Measurements from ENCODE around the gene NTM.

Gene NTM

DNA sequence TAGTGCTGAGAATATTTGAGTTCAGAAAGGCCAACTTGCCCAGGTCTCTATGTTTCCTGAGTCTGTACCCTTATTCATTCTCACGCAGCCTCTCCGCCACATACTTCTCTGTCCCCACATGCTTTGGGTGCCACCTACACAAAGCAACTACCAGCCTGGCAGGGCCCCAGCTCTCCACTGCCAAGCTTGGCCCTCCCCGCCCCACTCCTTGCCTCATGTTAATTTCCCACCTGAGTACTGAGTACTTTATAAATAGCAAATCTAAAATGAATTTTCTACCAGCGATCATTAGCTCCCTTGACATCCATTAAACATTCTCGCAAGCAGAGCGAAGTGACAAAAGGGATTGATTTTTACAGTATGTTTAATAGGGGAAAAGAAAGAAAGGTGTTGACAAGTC lies 20.8 kb downstream of the NTM start:
- H3K4me3 ChIP-seq (ENCODE audit: low read length in 2 of 2): no peak overlapping the region
- no peak overlapping the region for H3K9ac ChIP-seq (ENCODE audit: low read depth in 1 of 2, low read length in 2 of 2)
- no peaks in the 10 kb centered on the region for H3K36me3 ChIP-seq (ENCODE audit: control insufficient read depth in 2 of 2, insufficient read depth in 2 of 2, low read length in 2 of 2)
- no peak overlapping the region for H3K27ac ChIP-seq (ENCODE audit: low read depth in 2 of 2, low read length in 2 of 2)
- no peaks in the 10 kb centered on the region for H3K9me3 ChIP-seq (ENCODE audit: control insufficient read depth in 2 of 2, low read length in 2 of 2)
- H3K4me1 ChIP-seq (ENCODE audit: control insufficient read depth in 2 of 2, insufficient read depth in 2 of 2, low read length in 2 of 2): peaks cover 0 to under 1% of the 10 kb centered on the region in 2 donors
- no peaks in the 10 kb centered on the region for H3K27me3 ChIP-seq (ENCODE audit: control insufficient read depth in 2 of 2, insufficient read depth in 2 of 2, low read length in 2 of 2)

DNA sequence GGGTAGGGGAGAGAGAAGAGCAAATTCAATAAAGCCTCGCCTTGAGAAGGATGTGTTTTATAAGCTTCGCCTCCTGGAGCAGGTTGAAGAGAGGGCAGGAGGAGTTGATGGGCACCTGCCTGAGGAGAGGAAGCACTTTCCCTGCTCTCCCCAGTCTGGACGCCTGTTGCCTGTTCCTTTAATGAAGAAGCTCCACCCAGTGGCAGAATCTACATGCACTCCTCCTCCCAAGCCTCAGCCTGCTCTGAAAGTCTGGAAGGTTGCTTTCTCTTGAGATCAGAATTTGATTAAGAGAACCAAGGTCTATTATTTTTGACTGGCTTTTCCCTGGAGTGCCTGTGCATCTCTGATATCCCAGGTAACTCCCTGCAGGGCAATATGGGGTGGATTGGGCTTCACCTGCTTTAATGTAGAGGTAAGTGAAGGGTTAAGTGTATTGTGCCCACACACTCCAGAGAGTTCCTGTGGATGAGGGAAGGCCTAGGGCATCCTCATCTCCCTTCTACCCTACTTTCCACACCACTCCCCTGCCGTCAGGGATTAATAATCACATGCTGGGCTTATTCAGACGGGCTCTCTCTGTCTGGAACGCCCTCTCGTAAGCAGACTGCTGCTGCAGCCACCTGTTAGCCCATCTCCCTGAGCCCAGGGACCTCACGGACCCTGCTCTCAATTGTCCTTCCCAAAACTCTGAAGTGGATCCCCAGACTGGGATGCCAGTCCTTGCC lies 22.3 kb downstream of the NTM start:
- H3K9me3 ChIP-seq (ENCODE audit: control insufficient read depth in 2 of 2, low read length in 2 of 2): no peaks in the 10 kb centered on the region
- H3K4me1 ChIP-seq (ENCODE audit: control insufficient read depth in 2 of 2, insufficient read depth in 2 of 2, low read length in 2 of 2): no peaks in the 10 kb centered on the region
- no peaks in the 10 kb centered on the region for H3K36me3 ChIP-seq (ENCODE audit: control insufficient read depth in 2 of 2, insufficient read depth in 2 of 2, low read length in 2 of 2)
- no peaks in the 10 kb centered on the region for H3K27me3 ChIP-seq (ENCODE audit: control insufficient read depth in 2 of 2, insufficient read depth in 2 of 2, low read length in 2 of 2)
- H3K27ac ChIP-seq (ENCODE audit: low read depth in 2 of 2, low read length in 2 of 2): no peak overlapping the region
- H3K4me3 ChIP-seq (ENCODE audit: low read length in 2 of 2): no peak overlapping the region
- no peak overlapping the region for H3K9ac ChIP-seq (ENCODE audit: low read depth in 1 of 2, low read length in 2 of 2)

DNA sequence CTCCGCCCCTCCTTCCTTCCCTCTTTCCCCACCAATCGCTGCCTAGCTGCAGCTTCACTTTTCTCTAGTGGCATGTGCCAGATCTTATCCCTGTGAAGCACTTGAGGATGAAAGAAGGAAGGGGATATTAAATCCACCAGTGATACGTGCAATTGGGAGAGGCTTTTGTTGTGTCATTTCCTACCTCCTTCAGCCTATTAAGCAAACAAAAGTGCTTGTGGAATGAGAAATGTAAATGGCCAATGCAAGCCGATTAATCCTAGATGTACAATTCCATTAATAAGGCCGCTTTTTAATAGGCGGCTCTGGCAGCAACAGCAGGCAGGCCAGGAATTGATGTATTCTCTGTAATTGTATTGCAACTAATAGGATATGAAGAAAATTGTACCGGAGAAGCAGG lies 23.3 kb downstream of the NTM start:
- Histone ChIP-seq H3K27me3 (ENCODE audit: control insufficient read depth in 2 of 2, insufficient read depth in 2 of 2, low read length in 2 of 2) (no peaks in the 10 kb centered on the region), H3K9ac (ENCODE audit: low read depth in 1 of 2, low read length in 2 of 2) (no peak overlapping the region), H3K4me3 (ENCODE audit: low read length in 2 of 2) (no peak overlapping the region), H3K9me3 (ENCODE audit: control insufficient read depth in 2 of 2, low read length in 2 of 2) (no peaks in the 10 kb centered on the region), H3K4me1 (ENCODE audit: control insufficient read depth in 2 of 2, insufficient read depth in 2 of 2, low read length in 2 of 2) (no peaks in the 10 kb centered on the region), H3K36me3 (ENCODE audit: control insufficient read depth in 2 of 2, insufficient read depth in 2 of 2, low read length in 2 of 2) (no peaks in the 10 kb centered on the region), H3K27ac (ENCODE audit: low read depth in 2 of 2, low read length in 2 of 2) (no peak overlapping the region)

DNA sequence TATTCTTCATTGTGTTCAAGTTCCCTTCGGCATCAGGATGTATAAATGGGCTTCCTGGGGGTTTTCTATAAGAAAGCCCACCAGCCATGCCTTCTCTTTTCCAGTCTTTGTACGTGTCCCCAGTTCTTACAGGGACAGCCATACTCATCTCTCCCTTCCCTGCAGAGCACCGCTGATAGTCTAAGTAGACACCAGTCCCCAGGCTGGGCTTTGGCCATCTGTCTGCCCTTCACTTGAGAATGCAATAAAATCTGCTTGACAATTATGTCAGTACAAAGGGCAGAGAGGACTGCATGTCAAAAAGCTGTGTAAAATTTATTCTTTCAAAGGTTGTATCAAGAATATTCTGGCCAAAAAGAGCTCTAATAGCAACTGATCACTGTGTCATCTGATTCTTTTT lies 27.3 kb downstream of the NTM start:
- H3K4me3 ChIP-seq (ENCODE audit: low read length in 2 of 2): no peak overlapping the region
- H3K4me1 ChIP-seq (ENCODE audit: control insufficient read depth in 2 of 2, insufficient read depth in 2 of 2, low read length in 2 of 2): no peaks in the 10 kb centered on the region
- no peak overlapping the region for H3K9ac ChIP-seq (ENCODE audit: low read depth in 1 of 2, low read length in 2 of 2)
- no peaks in the 10 kb centered on the region for H3K9me3 ChIP-seq (ENCODE audit: control insufficient read depth in 2 of 2, low read length in 2 of 2)
- H3K27ac ChIP-seq (ENCODE audit: low read depth in 2 of 2, low read length in 2 of 2): no peak overlapping the region
- no peaks in the 10 kb centered on the region for H3K27me3 ChIP-seq (ENCODE audit: control insufficient read depth in 2 of 2, insufficient read depth in 2 of 2, low read length in 2 of 2)
- H3K36me3 ChIP-seq (ENCODE audit: control insufficient read depth in 2 of 2, insufficient read depth in 2 of 2, low read length in 2 of 2): no peaks in the 10 kb centered on the region

DNA sequence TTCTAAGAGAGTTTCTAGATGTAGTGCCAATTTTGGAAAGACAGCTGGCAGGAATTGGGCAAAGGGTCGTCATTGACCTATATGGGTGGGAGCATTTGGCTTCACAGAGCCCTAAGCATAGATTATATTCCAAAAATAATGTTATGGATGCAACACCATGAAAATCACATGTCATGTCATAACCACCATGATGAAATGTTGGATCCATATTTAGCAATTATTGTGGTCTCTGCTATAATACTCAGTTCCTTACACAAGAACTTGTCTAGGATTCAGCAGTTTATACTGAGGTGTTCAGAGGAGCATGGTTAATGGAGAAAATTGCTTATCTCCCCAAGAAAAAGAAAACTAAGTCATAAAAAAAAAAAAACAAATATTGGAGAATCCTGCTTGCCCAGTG lies 31.6 kb downstream of the NTM start:
- Histone ChIP-seq H3K9me3 (ENCODE audit: control insufficient read depth in 2 of 2, low read length in 2 of 2) (no peaks in the 10 kb centered on the region), H3K9ac (ENCODE audit: low read depth in 1 of 2, low read length in 2 of 2) (no peak overlapping the region), H3K27me3 (ENCODE audit: control insufficient read depth in 2 of 2, insufficient read depth in 2 of 2, low read length in 2 of 2) (no peaks in the 10 kb centered on the region), H3K4me1 (ENCODE audit: control insufficient read depth in 2 of 2, insufficient read depth in 2 of 2, low read length in 2 of 2) (no peaks in the 10 kb centered on the region), H3K27ac (ENCODE audit: low read depth in 2 of 2, low read length in 2 of 2) (no peak overlapping the region), H3K4me3 (ENCODE audit: low read length in 2 of 2) (no peak overlapping the region), H3K36me3 (ENCODE audit: control insufficient read depth in 2 of 2, insufficient read depth in 2 of 2, low read length in 2 of 2) (no peaks in the 10 kb centered on the region)

DNA sequence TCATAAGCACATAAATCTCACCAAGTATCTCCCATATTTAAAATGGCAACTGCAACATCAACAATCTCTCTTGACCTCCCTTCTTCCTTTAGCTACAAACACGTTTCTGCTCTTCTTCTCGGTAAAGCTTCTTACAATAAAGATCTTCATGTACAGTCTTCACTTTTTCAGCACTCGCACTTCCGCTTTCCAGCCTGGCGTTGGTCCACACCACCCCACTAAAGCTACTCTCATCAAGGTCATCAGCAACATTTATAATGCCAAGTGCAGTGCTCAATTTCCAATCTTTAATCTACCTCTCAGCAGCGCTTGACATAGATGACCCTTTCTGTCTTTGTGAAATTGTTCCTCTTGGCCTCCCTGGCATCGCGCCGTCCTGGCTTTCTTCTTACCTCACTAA lies 33.6 kb downstream of the NTM start:
- Histone ChIP-seq H3K9me3 (ENCODE audit: control insufficient read depth in 2 of 2, low read length in 2 of 2) (no peaks in the 10 kb centered on the region), H3K4me3 (ENCODE audit: low read length in 2 of 2) (no peak overlapping the region), H3K27ac (ENCODE audit: low read depth in 2 of 2, low read length in 2 of 2) (no peak overlapping the region), H3K27me3 (ENCODE audit: control insufficient read depth in 2 of 2, insufficient read depth in 2 of 2, low read length in 2 of 2) (no peaks in the 10 kb centered on the region), H3K9ac (ENCODE audit: low read depth in 1 of 2, low read length in 2 of 2) (no peak overlapping the region), H3K4me1 (ENCODE audit: control insufficient read depth in 2 of 2, insufficient read depth in 2 of 2, low read length in 2 of 2) (no peaks in the 10 kb centered on the region), H3K36me3 (ENCODE audit: control insufficient read depth in 2 of 2, insufficient read depth in 2 of 2, low read length in 2 of 2) (no peaks in the 10 kb centered on the region)

DNA sequence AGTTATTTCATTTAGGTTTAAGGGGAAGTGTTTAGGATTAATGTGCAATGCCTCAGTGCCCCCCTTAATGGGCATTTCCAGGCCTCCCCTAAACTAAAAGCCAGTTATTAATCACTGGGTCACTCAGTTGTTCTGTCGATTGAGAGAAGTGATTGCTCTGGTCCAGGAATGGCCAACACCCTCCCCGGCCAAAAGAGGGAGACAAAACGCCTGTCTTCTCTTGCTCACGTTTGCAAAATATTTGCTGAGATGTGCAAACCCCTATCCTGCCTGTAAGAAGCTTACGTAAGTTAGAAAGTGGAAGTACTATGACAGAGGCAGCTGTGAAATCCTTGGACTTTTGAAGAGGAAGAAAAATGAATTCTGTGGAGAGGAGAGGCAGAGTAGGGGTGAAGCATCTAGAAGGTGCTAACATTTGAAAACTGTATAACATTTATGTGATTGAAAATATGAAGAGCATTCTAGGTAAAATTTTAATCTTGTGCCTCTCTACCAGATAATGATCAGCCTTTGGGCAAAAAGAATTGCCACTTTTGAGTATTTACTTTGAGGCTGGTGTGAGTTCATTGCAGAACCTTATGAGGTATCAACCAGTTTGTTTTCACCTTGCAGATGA lies 37.7 kb downstream of the NTM start:
- no peak overlapping the region for H3K9ac ChIP-seq (ENCODE audit: low read depth in 1 of 2, low read length in 2 of 2)
- H3K4me1 ChIP-seq (ENCODE audit: control insufficient read depth in 2 of 2, insufficient read depth in 2 of 2, low read length in 2 of 2): no peaks in the 10 kb centered on the region
- no peaks in the 10 kb centered on the region for H3K9me3 ChIP-seq (ENCODE audit: control insufficient read depth in 2 of 2, low read length in 2 of 2)
- H3K4me3 ChIP-seq (ENCODE audit: low read length in 2 of 2): no peak overlapping the region
- no peak overlapping the region for H3K27ac ChIP-seq (ENCODE audit: low read depth in 2 of 2, low read length in 2 of 2)
- H3K36me3 ChIP-seq (ENCODE audit: control insufficient read depth in 2 of 2, insufficient read depth in 2 of 2, low read length in 2 of 2): no peaks in the 10 kb centered on the region
- H3K27me3 ChIP-seq (ENCODE audit: control insufficient read depth in 2 of 2, insufficient read depth in 2 of 2, low read length in 2 of 2): no peaks in the 10 kb centered on the region

DNA sequence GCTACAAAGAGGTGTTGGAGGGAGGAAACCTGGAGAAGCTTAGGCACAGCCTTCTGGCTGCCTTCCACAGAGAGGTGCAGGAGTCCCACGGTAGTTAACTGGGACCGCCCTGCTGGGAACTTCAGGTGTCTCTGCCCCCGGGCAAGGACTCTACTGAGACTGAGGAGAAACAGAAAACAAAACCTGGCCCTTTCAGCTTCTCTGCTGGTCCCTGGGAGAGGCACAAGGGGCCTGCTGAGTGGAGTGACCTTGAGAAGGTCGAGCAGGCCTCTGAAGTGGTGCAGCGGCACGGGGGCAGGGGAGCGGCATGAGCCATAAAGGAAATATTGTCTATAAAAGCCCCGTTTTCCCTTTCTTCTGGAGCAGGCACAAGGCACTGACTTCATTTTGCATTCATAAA lies 38.9 kb downstream of the NTM start:
- no peak overlapping the region for H3K4me3 ChIP-seq (ENCODE audit: low read length in 2 of 2)
- no peaks in the 10 kb centered on the region for H3K27me3 ChIP-seq (ENCODE audit: control insufficient read depth in 2 of 2, insufficient read depth in 2 of 2, low read length in 2 of 2)
- H3K27ac ChIP-seq (ENCODE audit: low read depth in 2 of 2, low read length in 2 of 2): no peak overlapping the region
- no peaks in the 10 kb centered on the region for H3K9me3 ChIP-seq (ENCODE audit: control insufficient read depth in 2 of 2, low read length in 2 of 2)
- no peaks in the 10 kb centered on the region for H3K4me1 ChIP-seq (ENCODE audit: control insufficient read depth in 2 of 2, insufficient read depth in 2 of 2, low read length in 2 of 2)
- no peaks in the 10 kb centered on the region for H3K36me3 ChIP-seq (ENCODE audit: control insufficient read depth in 2 of 2, insufficient read depth in 2 of 2, low read length in 2 of 2)
- H3K9ac ChIP-seq (ENCODE audit: low read depth in 1 of 2, low read length in 2 of 2): no peak overlapping the region

DNA sequence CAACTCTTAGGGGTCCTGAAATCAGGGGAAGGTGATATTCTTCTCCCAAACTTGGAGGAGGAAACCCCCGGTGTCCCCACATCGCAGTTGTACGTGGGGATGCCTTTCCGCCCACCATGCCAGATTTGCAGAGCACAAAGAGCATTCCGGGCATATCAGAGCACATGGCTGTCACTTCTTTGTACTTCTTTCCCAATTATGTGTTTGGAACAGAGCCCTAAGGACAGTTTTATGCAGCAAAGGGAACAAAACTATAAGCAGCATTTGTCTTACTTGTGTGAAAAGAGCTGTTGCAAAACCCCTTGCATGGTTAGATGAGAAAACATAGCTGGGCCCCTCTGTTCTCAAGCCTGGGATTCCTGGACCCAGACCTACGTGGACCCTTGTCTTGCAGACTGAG lies 41.2 kb downstream of the NTM start:
- no peaks in the 10 kb centered on the region for H3K36me3 ChIP-seq (ENCODE audit: control insufficient read depth in 2 of 2, insufficient read depth in 2 of 2, low read length in 2 of 2)
- H3K9ac ChIP-seq (ENCODE audit: low read depth in 1 of 2, low read length in 2 of 2): no peak overlapping the region
- no peaks in the 10 kb centered on the region for H3K9me3 ChIP-seq (ENCODE audit: control insufficient read depth in 2 of 2, low read length in 2 of 2)
- H3K4me3 ChIP-seq (ENCODE audit: low read length in 2 of 2): no peak overlapping the region
- H3K27me3 ChIP-seq (ENCODE audit: control insufficient read depth in 2 of 2, insufficient read depth in 2 of 2, low read length in 2 of 2): no peaks in the 10 kb centered on the region
- H3K4me1 ChIP-seq (ENCODE audit: control insufficient read depth in 2 of 2, insufficient read depth in 2 of 2, low read length in 2 of 2): no peaks in the 10 kb centered on the region
- H3K27ac ChIP-seq (ENCODE audit: low read depth in 2 of 2, low read length in 2 of 2): no peak overlapping the region

DNA sequence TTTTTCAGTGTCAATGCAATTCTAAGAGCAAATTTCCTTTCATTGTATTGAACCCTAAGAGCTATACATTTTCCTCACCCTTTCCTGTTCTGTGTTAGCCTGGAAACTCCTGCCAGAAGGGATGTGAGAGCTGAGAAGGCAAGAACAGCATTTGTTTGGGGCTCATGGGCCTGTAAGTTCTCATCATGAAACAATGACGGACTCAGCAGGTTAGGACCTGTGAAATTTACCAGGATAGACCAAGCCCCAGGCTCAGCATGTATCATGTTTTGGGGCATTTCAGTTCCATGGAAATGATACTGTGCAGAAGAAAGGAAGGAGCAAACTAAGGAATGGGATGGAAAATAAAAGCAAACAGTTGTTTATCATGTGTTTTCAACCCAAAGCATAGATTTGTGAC lies 41.6 kb downstream of the NTM start:
- Histone ChIP-seq H3K27me3 (ENCODE audit: control insufficient read depth in 2 of 2, insufficient read depth in 2 of 2, low read length in 2 of 2) (no peaks in the 10 kb centered on the region), H3K27ac (ENCODE audit: low read depth in 2 of 2, low read length in 2 of 2) (no peak overlapping the region), H3K9me3 (ENCODE audit: control insufficient read depth in 2 of 2, low read length in 2 of 2) (no peaks in the 10 kb centered on the region), H3K4me3 (ENCODE audit: low read length in 2 of 2) (no peak overlapping the region), H3K9ac (ENCODE audit: low read depth in 1 of 2, low read length in 2 of 2) (no peak overlapping the region), H3K4me1 (ENCODE audit: control insufficient read depth in 2 of 2, insufficient read depth in 2 of 2, low read length in 2 of 2) (no peaks in the 10 kb centered on the region), H3K36me3 (ENCODE audit: control insufficient read depth in 2 of 2, insufficient read depth in 2 of 2, low read length in 2 of 2) (no peaks in the 10 kb centered on the region)

Data from mucosa of rectum (tissue), 2 donors.